Activated CD8-positive, alpha-beta memory T cell treated with anti-CD3 and anti-CD28 coated beads for 48 hours (primary cell): ENCODE data around the gene TFF1.

ENCODE experiments used
- DNase-seq, 3 experiments: peaks; one replicate each; pipeline ENCODE4 v3.0.0-alpha.2; 2020; ENCODE audit warnings: low read depth in 2 of 3, low spot score in 2 of 3

The TFF1 gene

GRCh38 chr21:42398436-42399028, 32.2 kb upstream of the TFF1 start:
- no peak for DNase-seq

- no peak for DNase-seq
Observed at GRCh38 chr21:42397746-42398394, 31.5 kb upstream of the TFF1 start.

GRCh38 chr21:42396799-42397745, 30.7 kb upstream of the TFF1 start:
- DNase-seq = no peak

- no peak for DNase-seq
Observed at GRCh38 chr21:42395905-42396651, 29.7 kb upstream of the TFF1 start, which contains the start of gene TMPRSS3. TMPRSS3 (minus strand) TSS chr21:42396052; CDS start chr21:42395417, 635 bp downstream.

- DNase-seq = no peak
Observed at GRCh38 chr21:42395302-42395701, 29.0 kb upstream of the TFF1 start.

- DNase-seq = no peak
Observed at GRCh38 chr21:42393443-42393950, 27.2 kb upstream of the TFF1 start.

GRCh38 chr21:42392731-42393442, 26.6 kb upstream of the TFF1 start:
- DNase-seq = no peak

GRCh38 chr21:42391297-42391696, 25.0 kb upstream of the TFF1 start:
- DNase-seq = no peak

GRCh38 chr21:42390696-42391095, 24.4 kb upstream of the TFF1 start:
- no peak for DNase-seq

- DNase-seq = no peak
Observed at GRCh38 chr21:42390193-42390592, 23.9 kb upstream of the TFF1 start.

GRCh38 chr21:42389449-42389835, 23.1 kb upstream of the TFF1 start:
- no peak for DNase-seq

GRCh38 chr21:42388740-42389448, 22.6 kb upstream of the TFF1 start:
- DNase-seq = no peak

GRCh38 chr21:42387843-42388340, 21.6 kb upstream of the TFF1 start:
- no peak for DNase-seq

GRCh38 chr21:42387164-42387563, 20.8 kb upstream of the TFF1 start:
- no peak for DNase-seq

- no peak for DNase-seq
Observed at GRCh38 chr21:42386034-42386591, 19.8 kb upstream of the TFF1 start.

- DNase-seq = no peak
Observed at GRCh38 chr21:42385619-42386018, 19.3 kb upstream of the TFF1 start.

- no peak for DNase-seq
Observed at GRCh38 chr21:42384989-42385388, 18.7 kb upstream of the TFF1 start.

GRCh38 chr21:42384156-42384945, 18.0 kb upstream of the TFF1 start:
- DNase-seq = no peak
